ENCODE results near the gene PIGT.
A peak's percentile ranks its signal among the peaks of the same experiment; 100 is the strongest.

Gene PIGT

DNA sequence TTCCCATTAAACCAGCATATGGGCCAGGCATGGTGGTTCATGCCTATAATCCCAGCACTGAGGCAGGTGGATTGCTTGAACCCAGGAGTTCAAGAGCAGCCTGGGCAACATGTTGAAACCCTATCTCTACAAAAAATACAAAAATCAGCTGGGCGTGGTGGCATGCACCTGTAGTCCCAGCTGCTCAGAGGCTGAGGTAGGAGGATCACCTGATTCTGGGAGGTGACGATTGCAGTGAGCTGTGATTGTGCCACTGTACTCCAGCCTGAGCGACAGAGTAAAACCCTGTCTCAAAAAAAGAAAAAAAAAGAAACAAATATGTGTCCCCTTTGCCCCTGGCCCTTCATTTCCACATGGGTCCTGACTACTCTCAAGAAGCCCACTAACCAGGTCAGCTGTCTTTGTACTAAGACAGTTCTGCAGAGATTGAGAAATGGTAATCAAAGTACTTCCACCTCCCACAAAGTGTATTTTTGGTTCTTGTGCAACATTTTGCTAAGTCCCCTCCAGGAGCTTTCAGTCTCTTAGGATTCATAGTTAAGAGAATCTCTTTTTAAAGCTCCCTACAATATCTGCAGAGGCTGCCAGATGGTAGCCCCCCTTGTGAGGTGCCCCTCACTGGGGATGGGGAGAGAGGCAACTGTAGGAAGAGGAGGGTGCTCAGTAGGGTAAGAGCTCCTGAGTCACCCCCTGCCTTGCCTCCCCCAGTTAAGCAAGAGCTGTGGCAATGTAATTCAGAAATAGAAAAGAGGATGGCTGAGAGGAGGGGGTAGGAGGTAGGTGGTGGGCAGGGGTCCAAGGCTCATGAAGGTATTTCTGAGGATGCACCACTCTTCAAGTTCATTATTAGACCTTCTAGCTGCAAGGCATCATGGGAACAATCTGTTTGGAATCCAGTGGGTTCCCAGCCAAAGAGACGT lies 37.1 kb downstream of the PIGT start:
- Histone ChIP-seq H3K27ac (no peak overlapping the region), H3K9ac (no peak overlapping the region)

GRCh38 chr20:45456632-45457031 lies 40.7 kb downstream of the PIGT start:
- H4K20me1 ChIP-seq, result no peaks in the 10 kb centered on the region; a peak in 1 of 22 replicates
- H3K4me3 ChIP-seq, result no peak overlapping the region
- peaks cover 0 to 25% (median 15%) of the 10 kb centered on the region in 10 experiments; a peak in 15 of 20 replicates for H3K4me1 ChIP-seq
- H3K27me3 ChIP-seq, result no peaks in the 10 kb centered on the region
- no peaks in the 10 kb centered on the region for H3K9me3 ChIP-seq (replicated peaks in 1 of 11)
- no peaks in the 10 kb centered on the region for H3K36me3 ChIP-seq
- no peak overlapping the region for H3K9ac ChIP-seq
- H3K4me2 ChIP-seq, result no peak overlapping the region
- no peak for TF ChIP-seq Cebpa-rat (IDR thresholded peaks at IDR 0.05)
- no peak overlapping the region for H3K27ac ChIP-seq

More for the DNA sequence above, 37.1 kb downstream of the PIGT start:
- Histone ChIP-seq H3K4me1 (peaks cover 0 to 22% (median 15%) of the 10 kb centered on the region in 10 experiments; a peak in 12 of 20 replicates), H3K4me3 (no peak overlapping the region), H3K9me3 (replicated peaks in 1 of 11) (no peaks in the 10 kb centered on the region), H3K27me3 (no peaks in the 10 kb centered on the region), H3K4me2 (peak overlapping the region in 7 of 11 experiments; percentile 3 to 40 (median 33); a peak in 8 of 22 replicates), H4K20me1 (peaks cover 0 to 4% (median 0%) of the 10 kb centered on the region in 11 experiments; a peak in 1 of 22 replicates), H3K36me3 (no peaks in the 10 kb centered on the region)
- TF ChIP-seq Cebpa-rat (IDR thresholded peaks at IDR 0.05), result peak in 1 of 11 experiments; percentile 24; a peak in 1 of 22 replicates

DNA sequence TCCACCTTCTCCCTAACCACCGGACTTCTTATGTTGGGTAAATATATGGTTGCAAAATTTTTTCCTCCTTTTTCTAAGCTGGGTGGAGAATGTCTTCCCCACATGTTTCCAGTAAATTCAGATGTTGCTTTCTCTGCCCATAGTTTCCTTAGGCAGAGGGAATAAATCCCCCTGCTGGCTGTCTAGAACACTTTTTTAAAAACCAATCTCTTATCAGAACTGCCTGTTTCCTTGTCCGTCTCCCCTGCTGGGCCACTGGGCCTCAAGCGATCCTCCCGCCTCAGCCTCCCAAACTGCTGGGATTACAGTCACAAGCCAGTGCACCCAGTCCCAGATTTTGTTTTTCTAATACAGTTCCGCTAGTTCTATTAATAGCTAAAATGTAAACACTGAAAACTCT lies 43.7 kb downstream of the PIGT start:
- no peak for TF ChIP-seq Cebpa-rat (IDR thresholded peaks at IDR 0.05)
- Histone ChIP-seq H3K4me3 (no peak overlapping the region), H3K27ac (no peak overlapping the region), H3K36me3 (no peaks in the 10 kb centered on the region), H3K9me3 (replicated peaks in 1 of 11) (no peaks in the 10 kb centered on the region), H4K20me1 (no peaks in the 10 kb centered on the region), H3K4me1 (peaks cover 0 to 14% (median 2%) of the 10 kb centered on the region in 10 experiments; a peak in 4 of 20 replicates), H3K27me3 (no peaks in the 10 kb centered on the region), H3K9ac (no peak overlapping the region), H3K4me2 (peak overlapping the region in 1 of 11 experiments; percentile 13; a peak in 1 of 22 replicates)

- TF ChIP-seq Cebpa-rat (IDR thresholded peaks at IDR 0.05), result no peak
- no peaks in the 10 kb centered on the region for H4K20me1 ChIP-seq
- peaks cover 0 to 14% (median 9%) of the 10 kb centered on the region in 10 experiments; a peak in 8 of 20 replicates for H3K4me1 ChIP-seq
- no peak overlapping the region for H3K27ac ChIP-seq
- no peaks in the 10 kb centered on the region for H3K9me3 ChIP-seq (replicated peaks in 1 of 11)
- no peak overlapping the region for H3K4me2 ChIP-seq
- no peak overlapping the region for H3K9ac ChIP-seq
- no peak overlapping the region for H3K4me3 ChIP-seq
- H3K27me3 ChIP-seq, result no peaks in the 10 kb centered on the region
- H3K36me3 ChIP-seq, result no peaks in the 10 kb centered on the region
These were observed 45.3 kb downstream of the PIGT start for GRCh38 chr20:45461225-45461624.

DNA sequence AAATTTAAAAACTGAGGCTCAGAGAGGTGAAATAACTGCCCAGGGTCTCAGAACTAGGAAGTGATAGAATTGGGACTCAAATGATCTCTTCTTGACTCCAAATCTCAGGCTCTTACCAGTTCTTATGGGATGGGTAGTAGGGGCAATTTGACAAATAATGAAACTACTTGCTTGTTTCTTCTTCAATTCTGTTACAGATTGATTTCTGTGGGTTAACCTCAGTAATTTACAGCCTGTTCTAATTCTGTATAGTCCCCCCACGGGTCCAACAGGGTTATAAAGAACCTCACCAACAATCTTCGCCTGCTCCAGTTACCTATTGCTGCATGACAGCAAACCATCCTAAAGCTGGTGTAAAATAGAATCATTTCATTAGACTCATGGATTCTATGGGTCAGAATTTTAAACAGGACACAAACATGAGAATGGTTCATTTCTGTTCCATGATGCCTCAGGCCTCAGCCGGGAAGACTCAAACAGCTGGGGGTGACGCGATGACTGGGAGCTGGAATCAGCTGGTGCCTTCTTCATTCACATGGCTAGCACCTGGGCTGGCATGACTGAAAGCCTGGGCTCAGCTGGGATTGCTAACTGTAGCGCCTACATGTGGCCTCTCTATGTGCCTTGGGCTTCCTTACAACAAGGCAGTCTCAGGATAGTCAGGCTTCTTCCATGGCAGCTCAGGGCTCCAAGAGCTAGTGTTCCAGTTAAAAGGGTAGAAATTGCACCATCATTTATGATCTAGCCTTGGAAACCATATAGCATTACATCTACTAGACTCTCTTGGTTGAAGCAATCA lies 47.0 kb downstream of the PIGT start:
- Histone ChIP-seq H3K36me3 (no peaks in the 10 kb centered on the region), H3K4me3 (no peak overlapping the region), H3K4me1 (peaks cover 0 to 14% (median 9%) of the 10 kb centered on the region in 10 experiments; a peak in 8 of 20 replicates), H3K9ac (no peak overlapping the region), H3K9me3 (replicated peaks in 1 of 11) (no peaks in the 10 kb centered on the region), H3K27me3 (no peaks in the 10 kb centered on the region), H3K27ac (no peak overlapping the region), H3K4me2 (no peak overlapping the region), H4K20me1 (no peaks in the 10 kb centered on the region)
- no peak for TF ChIP-seq Cebpa-rat (IDR thresholded peaks at IDR 0.05)

- no peak overlapping the region for H3K4me3 ChIP-seq
- H3K27me3 ChIP-seq, result peaks cover 0 to 3% (median under 1%) of the 10 kb centered on the region in 11 experiments; a peak in 8 of 22 replicates
- H3K27ac ChIP-seq, result no peak overlapping the region
- H3K4me2 ChIP-seq, result no peak overlapping the region
- H4K20me1 ChIP-seq, result no peaks in the 10 kb centered on the region
- peaks cover 0 to 13% (median 6%) of the 10 kb centered on the region in 10 experiments; a peak in 8 of 20 replicates for H3K4me1 ChIP-seq
- no peak overlapping the region for H3K9ac ChIP-seq
- H3K36me3 ChIP-seq, result no peaks in the 10 kb centered on the region
- no peak for TF ChIP-seq Cebpa-rat (IDR thresholded peaks at IDR 0.05)
- no peaks in the 10 kb centered on the region for H3K9me3 ChIP-seq (replicated peaks in 1 of 11)
These were observed 47.8 kb downstream of the PIGT start for GRCh38 chr20:45463709-45464108.

GRCh38 chr20:45465491-45466266 lies 49.7 kb downstream of the PIGT start:
- H3K27me3 ChIP-seq, result peaks cover 16 to 23% (median 21%) of the 10 kb centered on the region in 11 experiments
- H3K27ac ChIP-seq, result peak overlapping the region in 1 of 11 experiments; percentile 10; a peak in 1 of 22 replicates
- peaks cover 11 to 23% (median 15%) of the 10 kb centered on the region in 10 experiments for H3K4me1 ChIP-seq
- H3K4me3 ChIP-seq, result no peak overlapping the region
- peak overlapping the region in 4 of 11 experiments; percentile 3 to 61 (median 21); a peak in 5 of 22 replicates for H3K4me2 ChIP-seq
- no peaks in the 10 kb centered on the region for H4K20me1 ChIP-seq
- H3K9ac ChIP-seq, result no peak overlapping the region
- H3K36me3 ChIP-seq, result no peaks in the 10 kb centered on the region
- TF ChIP-seq Cebpa-rat (IDR thresholded peaks at IDR 0.05), result no peak
- no peaks in the 10 kb centered on the region for H3K9me3 ChIP-seq (replicated peaks in 1 of 11)

DNA sequence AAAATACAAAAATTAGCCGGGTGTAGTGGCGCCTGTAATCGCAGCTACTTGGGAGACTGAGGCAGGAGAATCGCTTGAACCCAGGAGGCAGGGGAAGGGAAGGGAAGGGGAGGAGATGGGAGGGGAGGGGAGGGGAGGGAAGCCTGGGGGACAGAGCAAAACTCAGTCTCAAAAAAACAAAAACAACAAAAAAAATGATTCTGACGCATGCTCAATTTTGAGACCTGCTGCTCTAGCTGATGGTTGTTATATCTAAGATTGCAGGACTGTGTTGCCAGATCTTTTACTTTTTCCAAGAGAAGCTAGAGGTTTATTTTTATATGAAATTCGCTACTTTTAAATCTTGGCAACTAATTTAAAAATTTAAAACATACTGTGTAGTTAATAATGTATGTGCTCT lies 51.2 kb downstream of the PIGT start:
- Histone ChIP-seq H3K9ac (no peak overlapping the region), H3K27me3 (peaks cover 18 to 34% (median 29%) of the 10 kb centered on the region in 11 experiments), H3K4me2 (no peak overlapping the region), H3K36me3 (no peaks in the 10 kb centered on the region), H4K20me1 (no peaks in the 10 kb centered on the region), H3K9me3 (replicated peaks in 1 of 11) (no peaks in the 10 kb centered on the region), H3K27ac (no peak overlapping the region), H3K4me1 (peaks cover 14 to 29% (median 21%) of the 10 kb centered on the region in 10 experiments), H3K4me3 (no peak overlapping the region)
- no peak for TF ChIP-seq Cebpa-rat (IDR thresholded peaks at IDR 0.05)

Data from BLaER1 treated with 17β-estradiol and CSF1 and Interleukin-3, amounts not matched to agents 10 nM and 100 nM (cell line).